Measurements from ENCODE around the gene NATD1. TPM values are rescaled to one million over a fixed set of nuclear protein-coding genes. Genes with fewer than 3 reads are reported as not detected.

Gene NATD1
- total and polyA plus RNA-seq, 10 of the 15 experiments (the other 5 are each of a cell fraction or from before 2014, with no cell fraction given) = 0.02 to 0.33 (median 0.15) TPM

DNA sequence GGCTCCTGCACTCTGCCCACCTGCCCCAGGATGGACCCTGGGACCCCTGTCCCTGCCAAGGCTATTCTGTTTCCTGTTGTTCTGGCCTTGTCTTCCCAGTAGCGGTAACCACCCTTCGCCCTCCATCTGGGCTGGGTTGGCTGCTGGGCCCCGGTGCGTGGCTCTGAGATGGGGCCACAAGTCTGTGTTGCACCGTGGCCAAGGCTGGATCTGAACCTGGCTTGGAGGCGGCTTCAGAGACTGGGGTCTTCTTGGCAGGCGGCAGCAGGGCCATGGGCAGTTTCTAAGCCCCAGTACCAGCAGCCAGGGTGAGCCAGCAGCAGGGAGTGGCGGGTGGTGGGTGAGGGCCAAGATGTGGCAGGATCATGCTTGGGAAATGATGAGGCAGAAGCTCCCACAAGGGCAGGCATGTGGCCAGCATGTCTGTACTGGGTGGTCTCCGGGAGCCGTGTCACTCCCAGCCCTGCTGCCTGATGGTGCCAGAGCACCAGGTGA, 43.9 kb upstream of the NATD1 start (continued):
- TF ChIP-seq, protein P1, sequence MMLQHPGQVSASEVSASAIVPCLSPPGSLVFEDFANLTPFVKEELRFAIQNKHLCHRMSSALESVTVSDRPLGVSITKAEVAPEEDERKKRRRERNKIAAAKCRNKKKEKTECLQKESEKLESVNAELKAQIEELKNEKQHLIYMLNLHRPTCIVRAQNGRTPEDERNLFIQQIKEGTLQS (IDR thresholded peaks at IDR 0.05; ENCODE audit: borderline replicate concordance, extremely low read depth, low read depth, low read length) = no peak
- TF ChIP-seq SMARCA5 (IDR thresholded peaks at IDR 0.05) (no peak), ZNF217 (IDR thresholded peaks at IDR 0.05) (no peak), TARDBP (IDR thresholded peaks at IDR 0.05; ENCODE audit: borderline replicate concordance) (no peak), ASH2L (IDR thresholded peaks at IDR 0.05; ENCODE audit: borderline replicate concordance, low read depth) (no peak)

DNA sequence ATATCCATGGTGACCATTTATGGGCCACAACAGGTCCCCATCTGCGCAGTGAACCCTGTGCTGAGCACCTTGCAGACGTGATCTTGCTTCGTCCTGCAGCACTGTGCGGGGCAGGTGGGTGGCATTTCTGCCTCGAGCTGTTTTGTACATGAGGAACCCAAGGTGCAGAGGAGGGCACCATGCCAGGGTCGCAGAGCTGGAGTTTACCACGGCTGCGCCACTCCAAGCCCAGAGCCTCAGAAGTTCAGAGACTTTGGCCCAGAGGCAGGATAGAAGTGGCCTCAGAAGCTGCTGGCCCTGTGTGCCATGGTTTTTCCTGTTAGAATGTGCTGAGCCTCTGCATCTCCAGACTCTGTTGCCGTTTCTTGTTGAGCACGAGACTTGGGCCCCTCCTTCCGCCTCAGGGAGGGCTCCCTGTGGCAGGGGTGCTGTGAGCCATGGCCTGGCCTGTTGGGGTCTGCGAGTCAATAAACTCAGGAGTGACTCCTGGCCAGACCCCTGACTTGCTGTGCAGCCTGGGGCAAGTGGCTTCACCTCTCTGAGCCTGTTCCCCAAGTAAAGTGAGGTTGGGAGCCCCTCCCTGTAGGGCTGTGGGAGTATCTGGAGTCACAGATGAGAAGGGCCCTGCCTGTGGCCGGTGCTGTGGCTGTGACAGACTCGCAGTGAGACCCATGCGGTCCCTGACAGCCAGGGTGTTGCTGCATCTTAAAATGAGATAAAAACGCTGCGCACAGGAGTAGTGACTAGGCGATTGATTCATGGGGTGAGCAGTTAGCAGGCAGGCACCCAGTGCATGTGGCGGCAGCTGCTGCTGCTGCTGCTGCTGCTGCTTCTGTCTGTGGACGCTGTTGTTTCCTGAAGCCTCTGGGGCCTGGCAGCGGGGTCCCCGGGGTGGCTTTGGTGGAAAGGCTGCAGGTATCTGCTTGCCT, 43.2 kb upstream of the NATD1 start:
- no TSS peak for BruUV-seq (replicated peaks)
- in situ Hi-C loops (cut with MboI) = loop anchor here (10.0 kb wide), 2 partner anchors 878 to 1008 kb away; no protein-coding TSS in a partner anchor
- ChIA-PET RAD21 (ENCODE audit: unreplicated experiment) (interaction anchor here (1.0 kb wide), 1 partner anchor 79 kb away, joined by 3 read pairs; no protein-coding TSS in a partner anchor), POLR2A (no interaction called here), CTCF (interaction anchor here (0.6 to 1.3 kb wide), 2 partner anchors 10 to 269 kb away, joined by 3 to 4 read pairs; no protein-coding TSS in a partner anchor), SMC1A (ENCODE audit: uncharacterized antibody, unreplicated experiment) (no interaction called here)
- Histone ChIP-seq H3K27ac (ENCODE audit: control insufficient read depth, insufficient read depth) (no peak overlapping the region), H4K20me1 (ENCODE audit: control insufficient read depth, insufficient read depth) (peaks cover 4% of the 10 kb centered on the region; the same call in 1 of the 2 replicates), H3K9ac (ENCODE audit: control insufficient read depth, insufficient read depth, low read length) (no peak overlapping the region), H3K4me2 (ENCODE audit: control insufficient read depth, insufficient read depth) (no peak overlapping the region), H3K4me1 (ENCODE audit: control insufficient read depth, insufficient read depth, low read length) (no peaks in the 10 kb centered on the region), H2AFZ (ENCODE audit: control insufficient read depth, low read depth, low read length) (no peak overlapping the region), H3K79me2 (ENCODE audit: control insufficient read depth, insufficient read depth, low read length) (peaks cover 2% of the 10 kb centered on the region), H3K36me3 (ENCODE audit: control insufficient read depth in 2 of 2, insufficient read depth in 2 of 2, low read length in 1 of 2) (peaks cover 3 to 16% of the 10 kb centered on the region in 2 experiments; a peak in 2 of 4 replicates), H3K9me3 (replicated peaks; ENCODE audit: control insufficient read depth, insufficient read depth, low read length) (no peaks in the 10 kb centered on the region; the same call in 2 of the 3 replicates), H3K27me3 (replicated peaks in 1 of 2; ENCODE audit: control insufficient read depth in 2 of 2, insufficient read depth in 2 of 2, low read length in 1 of 2) (no peaks in the 10 kb centered on the region), H3K4me3 (no peak overlapping the region)
- 44% methylated on average over 22 of the region's 22 CpGs for WGBS (ENCODE audit: insufficient coverage, insufficient replicate concordance, low lambda C conversion rate, missing lambda C conversion rate)
- DNase-seq (ENCODE audit: low read depth, low spot score) (no peak), ATAC-seq (no peak), FAIRE-seq (no peak)
- no peak for TF ChIP-seq SPI1 (IDR thresholded peaks at IDR 0.05; ENCODE audit: borderline replicate concordance, insufficient read depth, low read depth, low read length)
- intact Hi-C loops (cut with micrococcal nuclease; ENCODE audit: unreplicated experiment) = no loop called here
